HG02970 (cell line): ENCODE data around the gene GAB1.

Experiments
- ATAC-seq: cut with Tn5 transposase; IDR thresholded peaks from one replicate; pipeline ENCODE4 v1.9.1; 2021; ENCODE audit warnings: mild to moderate bottlenecking, moderate library complexity, moderate number of reproducible peaks; ENCODE audit not compliant: unreplicated experiment, low FRiP score

Gene GAB1

GRCh38 chr4:143407888-143408287 is 71.2 kb downstream of the GAB1 start:
- no peak for ATAC-seq

DNA sequence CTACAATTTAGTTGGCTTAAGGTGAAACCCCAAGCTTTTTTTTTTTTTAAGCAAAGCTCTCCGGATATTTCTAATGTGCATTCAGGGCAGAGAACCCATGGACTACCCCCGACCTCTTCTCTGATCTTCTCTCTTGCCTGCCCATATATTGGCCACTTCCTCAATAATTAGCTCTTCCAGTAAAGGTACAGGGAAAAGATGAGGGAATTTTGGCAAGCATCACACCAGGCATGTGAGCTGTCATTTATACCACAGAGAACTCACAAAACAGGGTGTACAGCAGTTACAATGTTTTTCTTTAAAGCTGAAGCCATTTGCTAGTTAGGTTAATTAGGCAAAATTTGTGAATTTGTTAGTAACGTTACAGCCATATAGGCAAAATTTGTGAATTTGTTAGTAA is 73.3 kb downstream of the GAB1 start:
- no peak for ATAC-seq

- no peak for ATAC-seq
These were observed 75.1 kb downstream of the GAB1 start for GRCh38 chr4:143411527-143412419.

- ATAC-seq: no peak
These were observed 75.7 kb downstream of the GAB1 start for GRCh38 chr4:143412420-143412758.

- peak; percentile 94 for ATAC-seq
These were observed 81.2 kb downstream of the GAB1 start for GRCh38 chr4:143417679-143418403.

DNA sequence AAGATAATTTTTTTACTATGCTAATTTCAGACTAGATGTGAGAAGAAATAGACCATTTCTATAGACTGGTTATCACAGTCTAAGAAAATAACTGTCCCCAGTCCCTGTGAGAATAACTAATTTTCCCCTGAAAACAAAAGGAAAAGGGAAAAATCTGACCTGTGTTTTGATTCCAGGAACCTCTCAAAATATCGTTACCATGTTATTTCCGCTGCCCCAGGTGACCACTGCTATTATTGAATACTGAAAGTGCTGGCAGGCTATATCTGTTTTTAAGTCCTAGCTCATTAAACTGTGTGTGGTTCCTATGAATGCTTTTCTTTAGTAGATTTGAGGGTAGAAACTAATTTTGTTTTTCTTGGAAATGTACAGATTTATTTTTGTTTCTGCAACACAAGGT is 83.6 kb downstream of the GAB1 start:
- no peak for ATAC-seq

- no peak for ATAC-seq
These were observed 84.9 kb downstream of the GAB1 start for GRCh38 chr4:143421609-143422008.

- ATAC-seq: no peak
These were observed 87.6 kb downstream of the GAB1 start for GRCh38 chr4:143424276-143424675.

DNA sequence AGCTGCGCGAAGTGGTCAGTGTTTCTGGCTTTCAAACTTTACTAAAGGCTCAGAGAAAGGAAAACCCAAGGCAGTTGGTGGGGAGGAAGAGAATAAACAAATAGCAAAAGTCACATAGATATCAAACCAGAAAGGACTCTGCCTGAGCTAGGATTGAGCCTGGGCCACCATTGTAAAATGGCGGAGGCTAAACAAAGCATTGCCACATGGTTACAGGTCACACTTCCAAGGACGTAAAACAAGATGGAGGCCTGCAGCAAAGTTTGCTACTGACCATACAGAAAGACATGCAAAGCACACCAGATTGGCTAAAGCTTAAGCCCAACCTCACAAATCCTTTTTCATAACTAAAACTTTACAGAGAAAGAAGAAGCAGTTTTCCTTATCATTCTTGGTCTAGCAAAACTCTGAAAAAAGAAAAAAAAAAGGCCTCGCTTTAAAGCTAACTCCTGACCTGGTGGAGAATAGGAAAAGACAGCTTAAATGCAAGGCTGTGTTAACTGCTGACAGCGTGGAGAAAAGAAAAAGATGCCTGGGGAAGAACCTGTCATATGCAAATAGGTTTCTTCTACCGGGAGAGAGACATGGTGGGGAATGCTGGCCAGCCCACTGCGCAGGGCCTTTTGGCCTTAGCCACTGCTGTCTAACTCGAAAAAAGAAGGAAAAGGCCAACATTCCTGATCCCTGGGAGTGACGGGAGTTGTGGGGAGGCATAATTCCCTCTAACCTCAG is 95.0 kb downstream of the GAB1 start:
- ATAC-seq: no peak

DNA sequence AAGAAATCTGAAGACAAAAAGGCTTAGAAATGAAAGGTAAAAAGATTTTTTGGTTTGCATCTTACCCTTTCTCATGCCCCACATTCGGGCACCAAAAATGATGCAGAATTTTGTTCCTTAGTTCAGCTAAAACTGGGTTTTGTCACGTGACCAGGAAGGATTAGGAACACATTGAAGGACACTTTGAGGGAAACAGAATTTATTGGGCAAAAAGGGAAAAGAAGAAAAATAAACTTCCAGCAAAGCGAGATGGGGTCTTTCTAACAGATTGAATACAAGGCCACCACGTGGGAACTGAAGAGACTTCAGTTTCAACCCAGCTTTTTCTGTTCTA is 95.5 kb downstream of the GAB1 start:
- no peak for ATAC-seq

DNA sequence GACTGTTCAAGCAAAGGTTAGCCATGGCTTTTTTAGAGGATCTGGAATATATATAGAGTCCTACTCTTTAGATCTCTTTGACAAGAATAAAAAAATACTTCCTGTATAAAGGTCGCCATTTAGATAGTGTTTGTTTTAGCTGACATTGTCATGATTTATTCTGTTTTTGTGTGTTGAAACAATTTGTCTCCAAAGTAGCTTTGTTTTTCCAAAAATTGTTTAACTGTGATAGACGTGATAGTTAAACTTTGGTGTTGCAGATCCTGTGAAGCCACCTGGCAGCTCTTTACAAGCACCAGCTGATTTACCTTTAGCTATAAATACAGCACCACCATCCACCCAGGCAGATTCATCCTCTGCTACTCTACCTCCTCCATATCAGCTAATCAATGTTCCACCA is 96.6 kb downstream of the GAB1 start:
- ATAC-seq: no peak

- ATAC-seq: no peak
These were observed 99.3 kb downstream of the GAB1 start for GRCh38 chr4:143435955-143436354.

DNA sequence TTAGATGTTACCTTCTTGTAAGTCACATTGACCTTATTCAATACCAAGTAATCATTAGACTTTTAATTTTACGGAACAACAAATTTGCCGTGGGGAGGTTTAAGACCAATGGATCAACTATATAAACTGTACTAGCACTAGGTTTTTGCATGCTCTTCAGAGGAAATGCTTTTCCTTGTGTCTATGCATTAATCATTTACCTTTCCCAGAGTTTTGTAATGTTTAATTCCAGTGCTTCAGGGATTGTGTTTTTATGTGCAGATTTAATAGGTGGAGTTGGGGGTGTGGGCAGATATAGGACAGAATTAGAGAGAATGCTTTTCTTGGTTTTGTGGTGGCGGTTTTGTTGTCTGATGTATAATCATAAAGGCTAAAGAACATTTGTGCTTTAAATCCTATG is 100.8 kb downstream of the GAB1 start:
- ATAC-seq: no peak

DNA sequence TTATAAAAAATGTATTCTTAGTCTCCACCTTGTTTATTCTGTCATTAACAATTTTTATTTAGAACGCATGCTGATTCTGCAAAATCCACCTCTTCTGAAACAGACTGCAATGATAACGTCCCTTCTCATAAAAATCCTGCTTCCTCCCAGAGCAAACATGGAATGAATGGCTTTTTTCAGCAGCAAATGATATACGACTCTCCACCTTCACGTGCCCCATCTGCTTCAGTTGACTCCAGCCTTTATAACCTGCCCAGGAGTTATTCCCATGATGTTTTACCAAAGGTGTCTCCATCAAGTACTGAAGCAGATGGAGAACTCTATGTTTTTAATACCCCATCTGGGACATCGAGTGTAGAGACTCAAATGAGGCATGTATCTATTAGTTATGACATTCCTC is 101.3 kb downstream of the GAB1 start:
- no peak for ATAC-seq

- no peak for ATAC-seq
These were observed 102.0 kb downstream of the GAB1 start for GRCh38 chr4:143438710-143439109.

DNA sequence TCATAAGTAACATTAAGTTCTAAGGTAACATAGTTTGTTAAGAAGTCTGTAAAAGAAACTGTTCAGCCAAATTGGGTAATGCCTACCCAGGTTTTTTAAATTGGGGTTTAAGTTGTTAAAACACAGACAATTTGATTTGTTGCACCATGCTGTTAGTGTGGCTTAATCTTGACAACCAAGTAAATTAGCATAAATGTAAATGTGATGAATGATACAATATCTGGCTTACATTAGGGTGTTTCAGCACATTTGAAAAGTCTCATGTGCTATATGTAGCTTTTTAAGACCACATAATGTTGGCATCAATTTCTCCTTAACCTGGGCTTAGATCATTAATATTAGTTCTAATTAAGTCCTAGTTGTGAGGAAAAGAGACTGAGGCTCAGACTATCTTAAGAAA is 104.4 kb downstream of the GAB1 start:
- ATAC-seq: no peak

DNA sequence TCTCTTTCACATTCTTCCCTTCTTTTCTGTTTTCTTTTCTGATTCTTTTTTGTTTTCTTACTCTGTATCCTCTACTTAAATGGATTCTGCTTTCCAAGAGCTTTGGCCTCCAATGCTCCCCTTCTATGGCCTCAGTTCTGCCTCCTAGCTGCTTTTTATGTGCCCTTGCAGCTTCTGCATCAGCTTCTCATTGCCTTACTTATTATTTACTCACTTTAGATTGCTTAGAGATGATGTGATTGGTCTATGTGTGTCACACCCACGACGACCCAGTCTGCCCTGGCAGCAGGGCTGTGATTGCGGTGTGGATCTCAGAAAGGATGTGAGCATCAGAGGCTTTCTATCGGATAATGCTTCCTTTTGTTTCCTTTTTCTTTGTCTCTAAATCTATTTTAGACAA is 105.0 kb downstream of the GAB1 start:
- no peak for ATAC-seq

GRCh38 chr4:143443728-143444127 is 107.1 kb downstream of the GAB1 start:
- no peak for ATAC-seq

DNA sequence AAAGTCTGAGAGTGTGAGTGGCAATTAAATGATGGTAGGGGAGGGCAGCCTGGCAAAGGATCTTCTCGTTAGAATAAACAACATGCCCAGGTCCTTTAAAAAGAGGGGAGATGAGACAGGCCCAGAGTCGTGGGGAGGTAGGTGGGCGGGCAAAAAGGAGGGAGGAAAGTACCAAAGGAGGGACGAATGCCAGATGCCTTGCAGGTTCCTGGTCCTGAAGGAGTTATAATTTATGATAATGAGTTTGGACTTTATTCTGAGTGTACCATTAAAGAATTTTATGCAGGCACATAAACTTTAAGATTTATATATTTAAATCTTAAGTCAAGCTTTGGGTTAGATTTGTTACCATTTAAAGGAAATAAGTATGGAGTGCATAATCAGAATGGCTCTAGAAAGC is 114.5 kb downstream of the GAB1 start:
- no peak for ATAC-seq

GRCh38 chr4:143455211-143455610 is 118.5 kb downstream of the GAB1 start:
- ATAC-seq: no peak

DNA sequence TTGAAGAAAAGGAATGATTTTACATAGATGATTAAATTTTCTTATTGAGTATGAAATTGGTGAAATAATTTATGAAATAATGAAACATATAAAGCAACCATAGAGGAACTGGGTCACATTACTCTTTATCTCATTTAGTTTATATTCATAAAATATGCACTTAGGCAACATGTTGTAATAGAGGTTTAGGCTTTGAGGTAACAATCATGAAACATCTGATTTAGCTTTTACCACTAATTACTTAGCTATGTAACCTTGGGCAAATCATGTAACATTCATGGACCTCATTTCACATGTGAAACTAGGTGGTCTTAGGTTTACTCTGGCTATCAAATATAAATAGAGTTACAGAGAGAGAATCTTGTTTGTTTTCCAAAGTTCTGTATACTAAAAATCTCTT is 122.3 kb downstream of the GAB1 start:
- no peak for ATAC-seq
